K562 (cell line): ENCODE results near the gene TLR8. TPM values are rescaled to one million over a fixed set of nuclear protein-coding genes. Genes with fewer than 3 reads are reported as not detected.
A peak's percentile ranks its signal among the peaks of the same experiment; 100 is the strongest.

Experiments
- BRD9 ChIP-seq: fragments of 450-650 bp; IDR thresholded peaks from 2 replicates; pipeline ENCODE4 v1.6.1; 2018; ENCODE audit warnings: low read depth; ENCODE audit not compliant: partially characterized antibody
- CTCF ChIP-seq, 3 experiments: IDR thresholded peaks in 2 of 3; conservative IDR thresholded peaks in 1 of 3; 2 replicates each; pipeline ENCODE4 v1.5.1; 2011 to 2012; ENCODE audit warnings: low read length in 3 of 3, mild to moderate bottlenecking in 3 of 3, control low read depth in 2 of 3, improper control_type of control experiment in 1 of 3, inconsistent platforms in 1 of 3, low read depth in 1 of 3, mixed read lengths in 1 of 3, moderate library complexity in 1 of 3; ENCODE audit not compliant: insufficient read depth in 2 of 3
- DEAF1 ChIP-seq: fragments of 450-650 bp; formaldehyde crosslinking; IDR thresholded peaks from 2 replicates; pipeline ENCODE4 v1.4.0; 2020; ENCODE audit warnings: mild to moderate bottlenecking, moderate library complexity
- EP300 ChIP-seq: IDR thresholded peaks from 2 replicates; pipeline ENCODE4 v1.6.1; 2012; ENCODE audit warnings: low read length, improper control_type of control experiment
- GABPB1 ChIP-seq: sonication (generic); formaldehyde crosslinking; IDR thresholded peaks from 2 replicates; pipeline ENCODE4 v1.8.0; 2022; ENCODE audit warnings: mild to moderate bottlenecking, missing genetic modification reagents
- MTA1 ChIP-seq: fragments of 450-650 bp; IDR thresholded peaks from 2 replicates; pipeline ENCODE4 v1.6.1; 2017; ENCODE audit warnings: borderline replicate concordance
- NBN ChIP-seq: fragments of 450-650 bp; IDR thresholded peaks from 2 replicates; pipeline ENCODE4 v1.6.1; 2016; ENCODE audit warnings: low read depth, mild to moderate bottlenecking
- NFATC3 ChIP-seq: fragments of 450-650 bp; IDR thresholded peaks from 2 replicates; pipeline ENCODE4 v1.6.1; 2017; ENCODE audit warnings: mild to moderate bottlenecking
- PBX2 ChIP-seq, 2 experiments: IDR thresholded peaks in 1 of 2; conservative IDR thresholded peaks in 1 of 2; 2 replicates each; pipeline ENCODE4 v1.6.1; 2016; ENCODE audit warnings: low read depth in 2 of 2, mild to moderate bottlenecking in 1 of 2, missing compliant biosample characterization in 1 of 2, missing genetic modification characterization in 1 of 2, moderate library complexity in 1 of 2
- PKNOX1 ChIP-seq: fragments of 450-650 bp; IDR thresholded peaks from 2 replicates; pipeline ENCODE4 v1.6.1; 2016
- RB1 ChIP-seq: fragments of 450-650 bp; IDR thresholded peaks from 2 replicates; pipeline ENCODE4 v1.6.1; 2017; ENCODE audit warnings: low read depth, mild to moderate bottlenecking
- RCOR1 ChIP-seq, 2 experiments: IDR thresholded peaks; 2 replicates each; pipeline ENCODE4 v1.6.1; 2012; ENCODE audit warnings: low read depth in 2 of 2, low read length in 2 of 2, borderline replicate concordance in 1 of 2, improper control_type of control experiment in 1 of 2
- SMC3 ChIP-seq: conservative IDR thresholded peaks from 2 replicates; pipeline ENCODE4 v1.6.1; 2011; ENCODE audit warnings: low read depth, low read length, improper control_type of control experiment; ENCODE audit not compliant: insufficient read depth
- TCF15 ChIP-seq: fragments of 250-450 bp; sonication (Bioruptor Pico); IDR thresholded peaks from 2 replicates; pipeline ENCODE4 v1.8.0; 2022; ENCODE audit warnings: moderate library complexity, mild to moderate bottlenecking, inconsistent platforms
- TCF3 ChIP-seq: sonication (generic); formaldehyde crosslinking; IDR thresholded peaks from 2 replicates; pipeline ENCODE4 v1.4.0; 2020; ENCODE audit warnings: mild to moderate bottlenecking, missing genetic modification reagents
- TEAD1 ChIP-seq, 2 experiments: fragments of 450-650 bp in 1 of 2; sonication (generic) in 1 of 2; formaldehyde crosslinking; IDR thresholded peaks; 2 replicates each; pipeline versions ENCODE4 v1.4.0 to v1.8.0; 2020 to 2022; ENCODE audit warnings: mild to moderate bottlenecking in 2 of 2, missing genetic modification reagents in 1 of 2
- YY1 ChIP-seq, 3 experiments: IDR thresholded peaks; 2 replicates each; pipeline ENCODE4 v1.6.1; 2011; ENCODE audit warnings: low read length in 2 of 3, mild to moderate bottlenecking in 2 of 3, moderate library complexity in 2 of 3, borderline replicate concordance in 1 of 3, control low read depth in 1 of 3, low read depth in 1 of 3; ENCODE audit not compliant: insufficient read depth in 3 of 3, insufficient replicate concordance in 2 of 3, control insufficient read depth in 1 of 3, insufficient read length in 1 of 3; ENCODE audit errors: extremely low read depth in 1 of 3
- ZNF24 ChIP-seq: fragments of 450-650 bp; IDR thresholded peaks from 2 replicates; pipeline ENCODE4 v1.6.1; 2016
- polyA plus RNA-seq, 8 experiments: library from polyadenylated mRNA; depleted of rRNA in 4 of 8; stranded (reverse) in 5 of 8; unstranded in 3 of 8; fragments of >200 nt; fragmentation: Nextera tagmentation in 2 of 8; fragmentation: Illumina TruSeq in 1 of 8; extraction: Ambion mirVana in 2 of 8; extraction: Trizol in 1 of 8; gene quantifications; 2 replicates each; pipeline versions ENCODE4 v1.2.1 to v1.2.3, GENCODE V29; 2011 to 2014; ENCODE audit warnings: inconsistent platforms in 1 of 8, missing spikeins in 1 of 8
- total RNA-seq, 7 experiments: library from RNA; depleted of rRNA in 6 of 7; stranded (reverse); fragments of >200 nt in 6 of 7; fragmentation: Illumina TruSeq in 2 of 7; extraction: Trizol in 2 of 7; gene quantifications; 2 replicates each; pipeline versions ENCODE4 v1.2.1 to v1.2.3, GENCODE V29; 2011 to 2021; ENCODE audit warnings: low replicate concordance in 1 of 7

The TLR8 gene
- total and polyA plus RNA-seq, 9 of the 15 experiments (the other 6 are each of a cell fraction or from before 2014, with no cell fraction given): not detected

- peak; percentile 97 to 100 (median 100) for TF ChIP-seq CTCF (IDR thresholded peaks at IDR 0.05 in 2 of 3, conservative IDR thresholded peaks at IDR 0.05 in 1 of 3; ENCODE audit: insufficient read depth in 2 of 3, low read depth in 1 of 3, low read length in 3 of 3)
- TF ChIP-seq MTA1: peak; percentile 22; the same call in 1 of the 2 replicates
- TF ChIP-seq GABPB1 (CRISPR knock-in tag): 0 out of 2 replicates have a peak, but pooled peaks have one; percentile 27
- peak in 1 of 2 experiments; percentile 29; a peak in 1 of 4 replicates for TF ChIP-seq RCOR1 (IDR thresholded peaks at IDR 0.05; ENCODE audit: borderline replicate concordance in 1 of 2, low read depth in 2 of 2, low read length in 2 of 2)
- TF ChIP-seq BRD9: peak; percentile 64
- no peak for TF ChIP-seq TCF15 (CRISPR knock-in tag)
- TF ChIP-seq DEAF1 (CRISPR knock-in tag): peak; percentile 75; the same call in 1 of the 2 replicates
- TF ChIP-seq PKNOX1: peak; percentile 74
- TF ChIP-seq NBN: peak; percentile 47; the same call in 1 of the 2 replicates
- peak in 2 of 3 experiments; percentile 24 to 28 for TF ChIP-seq YY1 (IDR thresholded peaks at IDR 0.05; ENCODE audit: borderline replicate concordance in 1 of 3, control insufficient read depth in 1 of 3, extremely low read depth in 1 of 3, insufficient read depth in 3 of 3, insufficient read length in 1 of 3, insufficient replicate concordance in 2 of 3, low read depth in 1 of 3, low read length in 2 of 3)
- TF ChIP-seq RB1: peak; percentile 29; the same call in 1 of the 2 replicates
- TF ChIP-seq EP300: peak; percentile 46; the same call in 1 of the 2 replicates
- TF ChIP-seq TEAD1 (CRISPR knock-in tag; IDR thresholded peaks at IDR 0.05): peak; percentile 49 to 87; a peak in 3 of 4 replicates
- TF ChIP-seq TCF3 (CRISPR knock-in tag): 0 out of 2 replicates have a peak, but pooled peaks have one; percentile 16
- TF ChIP-seq ZNF24: 0 out of 2 replicates have a peak, but pooled peaks have one; percentile 24
- TF ChIP-seq SMC3: peak; percentile 85
- TF ChIP-seq NFATC3: 0 out of 2 replicates have a peak, but pooled peaks have one; percentile 44
- TF ChIP-seq PBX2 (CRISPR knock-in tag; IDR thresholded peaks at IDR 0.05; ENCODE audit: low read depth): no peak
- TF ChIP-seq PBX2 (tag; conservative IDR thresholded peaks at IDR 0.05; ENCODE audit: low read depth): 0 out of 2 replicates have a peak, but pooled peaks have one; percentile 5
Observed at GRCh38 chrX:12946838-12947544, 40.6 kb downstream of the TLR8 start (continued).
